Mesodermal cell (in vitro differentiated cells): ENCODE data around the gene OR10G2.

Experiments
- H3K27ac ChIP-seq: 2 replicates; pipeline ENCODE4 v1.7.0; 2013; ENCODE audit warnings: mild to moderate bottlenecking, low read depth, low read length, moderate library complexity; ENCODE audit not compliant: severe bottlenecking
- H3K36me3 ChIP-seq: 2 replicates; pipeline ENCODE4 v1.7.1; 2013; ENCODE audit warnings: mild to moderate bottlenecking, low read length, moderate library complexity; ENCODE audit not compliant: control insufficient read depth, insufficient read depth
- H3K4me1 ChIP-seq: one replicate; pipeline ENCODE4 v1.7.1; 2013; ENCODE audit warnings: mild to moderate bottlenecking, low read length; ENCODE audit not compliant: insufficient read depth, control insufficient read depth, poor library complexity, severe bottlenecking
- H3K4me3 ChIP-seq: 2 replicates; pipeline ENCODE4 v1.7.0; 2013; ENCODE audit warnings: low read length, control low read depth, mild to moderate bottlenecking; ENCODE audit not compliant: insufficient read depth, poor library complexity, severe bottlenecking; ENCODE audit errors: extremely low read depth
- H3K9me3 ChIP-seq: 2 replicates; pipeline ENCODE4 v1.7.1; 2013; ENCODE audit warnings: mild to moderate bottlenecking, low read length, moderate library complexity; ENCODE audit not compliant: control insufficient read depth
- WGBS, 2 experiments: methylation state at CpG; one replicate each; pipeline ENCODE4 v1.1.5; 2013; ENCODE audit warnings: missing lambda C conversion rate in 2 of 2; ENCODE audit not compliant: insufficient coverage in 2 of 2; 5-methylcytosine and 5-hydroxymethylcytosine counted together

The OR10G2 gene

DNA sequence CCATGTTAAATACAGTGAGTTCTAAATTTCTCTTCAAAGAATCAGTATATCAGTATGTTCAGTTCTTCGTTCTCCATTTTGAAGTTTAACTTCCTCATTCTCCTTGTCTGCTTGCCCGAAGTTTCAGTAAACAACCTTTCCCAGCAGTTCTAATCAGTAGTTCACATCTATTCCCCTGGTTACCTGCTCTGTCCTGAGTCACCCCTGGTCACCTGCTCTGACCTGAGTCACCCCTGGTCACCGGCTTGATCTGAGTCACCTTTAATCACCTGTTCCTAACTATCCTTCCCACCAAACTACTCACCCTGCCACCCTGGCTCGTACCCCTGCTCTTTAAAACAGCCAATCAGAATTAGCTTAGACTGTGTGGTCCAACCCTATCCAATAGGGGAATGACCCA lies 45.4 kb downstream of the OR10G2 start:
- H3K27ac ChIP-seq = no peak overlapping the region
- 86 to 87% methylated on average over 4 of the region's 4 CpGs for WGBS, 2 experiments
- no peaks in the 10 kb centered on the region for H3K4me1 ChIP-seq
- H3K36me3 ChIP-seq = no peaks in the 10 kb centered on the region
- no peak overlapping the region for H3K4me3 ChIP-seq
- peaks cover 10% of the 10 kb centered on the region for H3K9me3 ChIP-seq
